SK-N-SH treated with all-trans-retinoic acid at 6 μM for 48 hours (cell line): Measurements from ENCODE around the gene SH3BGRL2.

ENCODE experiments used
- BACH2 ChIP-seq: fragments of 250-450 bp; sonication (Bioruptor Pico); IDR thresholded peaks from 2 replicates; pipeline ENCODE4 v1.9.0; 2021; ENCODE audit warnings: mild to moderate bottlenecking, borderline replicate concordance
- OSR1 ChIP-seq: fragments of 250-450 bp; sonication (Bioruptor Pico); IDR thresholded peaks from 2 replicates; pipeline ENCODE4 v1.8.0; 2022; ENCODE audit warnings: moderate library complexity, mild to moderate bottlenecking, inconsistent platforms
- PPARA ChIP-seq: fragments of 250-450 bp; sonication (Bioruptor Pico); IDR thresholded peaks from 2 replicates; pipeline ENCODE4 v1.5.0; 2020; ENCODE audit warnings: mild to moderate bottlenecking, borderline replicate concordance
- RARB ChIP-seq: fragments of 250-450 bp; sonication (Bioruptor Pico); IDR thresholded peaks from 2 replicates; pipeline ENCODE4 v1.8.0; 2021; ENCODE audit warnings: mild to moderate bottlenecking, moderate library complexity
- SNAI2 ChIP-seq: fragments of 250-450 bp; sonication (Bioruptor Pico); IDR thresholded peaks from 2 replicates; pipeline ENCODE4 v1.5.0; 2020; ENCODE audit warnings: mild to moderate bottlenecking, moderate library complexity
- ZC3H10 ChIP-seq: fragments of 250-450 bp; sonication (Bioruptor Pico); IDR thresholded peaks from 2 replicates; pipeline ENCODE4 v1.5.1; 2021; ENCODE audit warnings: mild to moderate bottlenecking, moderate library complexity
- ZFP3 ChIP-seq: fragments of 250-450 bp; sonication (Bioruptor Pico); IDR thresholded peaks from 2 replicates; pipeline ENCODE4 v1.5.0; 2020; ENCODE audit warnings: mild to moderate bottlenecking, moderate library complexity
- ZFP30 ChIP-seq: fragments of 450-650 bp; formaldehyde crosslinking; IDR thresholded peaks from 2 replicates; pipeline ENCODE4 v1.5.0; 2022; ENCODE audit warnings: mild to moderate bottlenecking, moderate library complexity
- ZNF565 ChIP-seq: fragments of 450-650 bp; formaldehyde crosslinking; conservative IDR thresholded peaks from 2 replicates; pipeline ENCODE4 v1.5.0; 2020; ENCODE audit warnings: low read depth, mild to moderate bottlenecking, moderate library complexity
- ZNF8 ChIP-seq: fragments of 450-650 bp; formaldehyde crosslinking; IDR thresholded peaks from 2 replicates; pipeline ENCODE4 v1.5.0; 2020; ENCODE audit warnings: mild to moderate bottlenecking, moderate library complexity
- TF ChIP-seq, protein P1 (sequence below): fragments of 250-450 bp; sonication (Bioruptor Pico); IDR thresholded peaks from 2 replicates; pipeline ENCODE4 v1.8.0; 2020; ENCODE audit warnings: mild to moderate bottlenecking, moderate library complexity, borderline replicate concordance
- TF ChIP-seq, protein P2 (sequence below): fragments of 250-450 bp; sonication (Bioruptor Pico); IDR thresholded peaks from 2 replicates; pipeline ENCODE4 v1.5.0; 2020; ENCODE audit warnings: mild to moderate bottlenecking, moderate library complexity
- TF ChIP-seq, protein P3 (sequence below): fragments of 250-450 bp; sonication (Bioruptor Pico); IDR thresholded peaks from 2 replicates; pipeline ENCODE4 v1.5.1; 2020; ENCODE audit warnings: low read depth, mild to moderate bottlenecking, moderate library complexity

DNA sequence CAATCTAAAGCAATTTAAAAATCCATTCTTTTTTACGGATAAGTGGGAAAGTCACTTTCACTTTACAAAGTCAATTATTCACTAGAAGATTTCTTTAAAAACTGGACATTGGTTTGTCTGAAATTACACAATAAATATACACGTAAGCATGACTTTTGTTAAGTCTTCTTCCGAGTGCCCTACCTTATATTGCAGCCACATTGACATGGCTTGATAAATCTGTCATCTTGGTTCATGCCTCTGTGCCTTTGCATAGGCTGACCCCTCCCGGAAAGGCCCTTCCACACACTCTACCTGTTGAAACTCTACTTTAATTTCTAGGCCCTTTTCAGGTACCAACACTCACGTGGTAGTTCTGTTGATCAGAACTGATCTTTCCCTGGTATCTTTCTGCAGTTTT, 104.1 kb downstream of the SH3BGRL2 start:
- TF ChIP-seq PPARA (CRISPR knock-in tag) (no peak), ZC3H10 (no peak), ZNF565 (CRISPR knock-in tag) (no peak), ZFP3 (CRISPR knock-in tag) (no peak), RARB (CRISPR knock-in tag) (no peak), ZFP30 (CRISPR knock-in tag) (no peak), BACH2 (no peak), SNAI2 (no peak), OSR1 (CRISPR knock-in tag) (no peak), ZNF8 (CRISPR knock-in tag) (no peak)
- TF ChIP-seq, protein P1, sequence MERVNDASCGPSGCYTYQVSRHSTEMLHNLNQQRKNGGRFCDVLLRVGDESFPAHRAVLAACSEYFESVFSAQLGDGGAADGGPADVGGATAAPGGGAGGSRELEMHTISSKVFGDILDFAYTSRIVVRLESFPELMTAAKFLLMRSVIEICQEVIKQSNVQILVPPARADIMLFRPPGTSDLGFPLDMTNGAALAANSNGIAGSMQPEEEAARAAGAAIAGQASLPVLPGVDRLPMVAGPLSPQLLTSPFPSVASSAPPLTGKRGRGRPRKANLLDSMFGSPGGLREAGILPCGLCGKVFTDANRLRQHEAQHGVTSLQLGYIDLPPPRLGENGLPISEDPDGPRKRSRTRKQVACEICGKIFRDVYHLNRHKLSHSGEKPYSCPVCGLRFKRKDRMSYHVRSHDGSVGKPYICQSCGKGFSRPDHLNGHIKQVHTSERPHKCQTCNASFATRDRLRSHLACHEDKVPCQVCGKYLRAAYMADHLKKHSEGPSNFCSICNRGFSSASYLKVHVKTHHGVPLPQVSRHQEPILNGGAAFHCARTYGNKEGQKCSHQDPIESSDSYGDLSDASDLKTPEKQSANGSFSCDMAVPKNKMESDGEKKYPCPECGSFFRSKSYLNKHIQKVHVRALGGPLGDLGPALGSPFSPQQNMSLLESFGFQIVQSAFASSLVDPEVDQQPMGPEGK = no peak
- TF ChIP-seq, protein P2, sequence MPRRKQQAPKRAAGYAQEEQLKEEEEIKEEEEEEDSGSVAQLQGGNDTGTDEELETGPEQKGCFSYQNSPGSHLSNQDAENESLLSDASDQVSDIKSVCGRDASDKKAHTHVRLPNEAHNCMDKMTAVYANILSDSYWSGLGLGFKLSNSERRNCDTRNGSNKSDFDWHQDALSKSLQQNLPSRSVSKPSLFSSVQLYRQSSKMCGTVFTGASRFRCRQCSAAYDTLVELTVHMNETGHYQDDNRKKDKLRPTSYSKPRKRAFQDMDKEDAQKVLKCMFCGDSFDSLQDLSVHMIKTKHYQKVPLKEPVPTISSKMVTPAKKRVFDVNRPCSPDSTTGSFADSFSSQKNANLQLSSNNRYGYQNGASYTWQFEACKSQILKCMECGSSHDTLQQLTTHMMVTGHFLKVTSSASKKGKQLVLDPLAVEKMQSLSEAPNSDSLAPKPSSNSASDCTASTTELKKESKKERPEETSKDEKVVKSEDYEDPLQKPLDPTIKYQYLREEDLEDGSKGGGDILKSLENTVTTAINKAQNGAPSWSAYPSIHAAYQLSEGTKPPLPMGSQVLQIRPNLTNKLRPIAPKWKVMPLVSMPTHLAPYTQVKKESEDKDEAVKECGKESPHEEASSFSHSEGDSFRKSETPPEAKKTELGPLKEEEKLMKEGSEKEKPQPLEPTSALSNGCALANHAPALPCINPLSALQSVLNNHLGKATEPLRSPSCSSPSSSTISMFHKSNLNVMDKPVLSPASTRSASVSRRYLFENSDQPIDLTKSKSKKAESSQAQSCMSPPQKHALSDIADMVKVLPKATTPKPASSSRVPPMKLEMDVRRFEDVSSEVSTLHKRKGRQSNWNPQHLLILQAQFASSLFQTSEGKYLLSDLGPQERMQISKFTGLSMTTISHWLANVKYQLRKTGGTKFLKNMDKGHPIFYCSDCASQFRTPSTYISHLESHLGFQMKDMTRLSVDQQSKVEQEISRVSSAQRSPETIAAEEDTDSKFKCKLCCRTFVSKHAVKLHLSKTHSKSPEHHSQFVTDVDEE (CRISPR knock-in tag) = no peak
- TF ChIP-seq, protein P3, sequence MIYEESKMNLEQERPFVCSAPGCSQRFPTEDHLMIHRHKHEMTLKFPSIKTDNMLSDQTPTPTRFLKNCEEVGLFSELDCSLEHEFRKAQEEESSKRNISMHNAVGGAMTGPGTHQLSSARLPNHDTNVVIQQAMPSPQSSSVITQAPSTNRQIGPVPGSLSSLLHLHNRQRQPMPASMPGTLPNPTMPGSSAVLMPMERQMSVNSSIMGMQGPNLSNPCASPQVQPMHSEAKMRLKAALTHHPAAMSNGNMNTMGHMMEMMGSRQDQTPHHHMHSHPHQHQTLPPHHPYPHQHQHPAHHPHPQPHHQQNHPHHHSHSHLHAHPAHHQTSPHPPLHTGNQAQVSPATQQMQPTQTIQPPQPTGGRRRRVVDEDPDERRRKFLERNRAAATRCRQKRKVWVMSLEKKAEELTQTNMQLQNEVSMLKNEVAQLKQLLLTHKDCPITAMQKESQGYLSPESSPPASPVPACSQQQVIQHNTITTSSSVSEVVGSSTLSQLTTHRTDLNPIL (CRISPR knock-in tag) = no peak
